Activated CD4-positive, alpha-beta T cell treated with anti-CD3 and anti-CD28 coated beads, Interleukin-2, amount 10 ng/mL, durations not matched to agents 24 days and 14 days (primary cell): ENCODE measurements around the gene GOLGA8S. TPM values are rescaled to one million over a fixed set of nuclear protein-coding genes. Genes with fewer than 3 reads are reported as not detected.
"Not testable (repeated sequence)": the region's sequence is repeated elsewhere in the genome, so short reads cannot be mapped to it uniquely, and the experiment has no call there.

Experiments
- DNase-seq: peaks from one replicate; pipeline ENCODE4 v3.0.0; 2022
- H3K27ac Mint-ChIP-seq: one replicate; pipeline ENCODE4 v1.8.0; 2022; ENCODE audit warnings: mild to moderate bottlenecking, mixed read lengths
- H3K27me3 Mint-ChIP-seq: one replicate; pipeline ENCODE4 v1.8.0; 2022; ENCODE audit warnings: mixed read lengths
- H3K36me3 Mint-ChIP-seq: one replicate; pipeline ENCODE4 v1.8.0; 2022; ENCODE audit warnings: low read depth, mild to moderate bottlenecking, mixed read lengths
- H3K4me1 Mint-ChIP-seq: one replicate; pipeline ENCODE4 v1.8.0; 2021; ENCODE audit warnings: mixed read lengths
- H3K4me3 Mint-ChIP-seq: one replicate; pipeline ENCODE4 v1.8.0; 2022; ENCODE audit warnings: mild to moderate bottlenecking, moderate library complexity, mixed read lengths
- H3K9me3 Mint-ChIP-seq: one replicate; pipeline ENCODE4 v1.8.0; 2021; ENCODE audit warnings: mixed read lengths
- intact Hi-C: fragments of 100-400 bp; cut with micrococcal nuclease; formaldehyde crosslinking; loops from one replicate; pipeline ENCODE4 v1.15.1; 2023
- total RNA-seq: library from RNA; stranded (reverse); gene quantifications from 2 replicates; pipeline ENCODE4 v1.2.3, GENCODE V29; 2022

Gene GOLGA8S
- total RNA-seq, 1 donor from 2014 or later: 0.07 TPM

DNA sequence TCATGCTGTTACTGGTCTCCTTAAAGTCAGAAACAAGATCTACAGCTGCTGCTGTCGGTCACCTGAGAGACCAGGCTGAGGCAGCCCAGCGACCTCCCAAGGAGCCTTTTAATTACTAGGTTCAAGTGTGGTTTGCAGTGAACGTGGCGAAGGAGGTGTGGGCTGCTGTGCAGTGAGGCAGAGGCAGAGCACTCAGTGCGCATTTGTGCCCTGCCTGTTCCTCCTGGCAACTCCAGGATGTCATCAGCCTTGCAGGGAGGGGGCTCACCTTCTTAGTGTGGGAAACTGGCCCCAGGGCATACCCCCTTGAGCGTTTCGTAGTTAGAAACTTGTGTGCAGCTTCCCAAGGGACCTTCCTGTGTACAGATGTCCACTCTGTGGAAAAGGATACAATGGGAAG, 26.6 kb downstream of the GOLGA8S start:
- not testable (repeated sequence) for DNase-seq

DNA sequence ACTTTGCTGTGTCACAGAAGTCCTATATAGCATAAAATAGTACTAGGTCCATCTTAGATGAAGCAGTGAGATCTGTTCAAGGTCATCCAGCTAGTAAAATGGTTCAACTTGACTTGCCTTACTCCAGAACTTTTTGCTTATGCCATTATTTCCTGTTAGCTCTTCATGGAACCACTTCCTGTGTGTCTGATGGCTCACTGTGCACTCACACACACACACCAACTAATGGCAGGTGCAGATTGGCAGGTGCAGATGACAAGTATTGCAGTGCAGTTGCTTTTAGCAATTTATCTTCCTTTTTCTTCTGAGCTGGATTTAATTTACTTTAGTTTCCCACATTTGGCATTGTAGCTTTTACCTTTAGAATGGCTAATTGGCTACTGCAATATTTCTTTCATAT, 29.8 kb downstream of the GOLGA8S start:
- Mint-ChIP-seq H3K27ac (no peak overlapping the region), H3K36me3 (no peaks in the 10 kb centered on the region), H3K27me3 (peaks cover 9% of the 10 kb centered on the region)

More for the DNA sequence above, 26.6 kb downstream of the GOLGA8S start:
- H3K27ac Mint-ChIP-seq, H3K36me3 Mint-ChIP-seq, intact Hi-C loops, H3K4me3 Mint-ChIP-seq, H3K9me3 Mint-ChIP-seq, H3K4me1 Mint-ChIP-seq, H3K27me3 Mint-ChIP-seq: not testable (repeated sequence)

DNA sequence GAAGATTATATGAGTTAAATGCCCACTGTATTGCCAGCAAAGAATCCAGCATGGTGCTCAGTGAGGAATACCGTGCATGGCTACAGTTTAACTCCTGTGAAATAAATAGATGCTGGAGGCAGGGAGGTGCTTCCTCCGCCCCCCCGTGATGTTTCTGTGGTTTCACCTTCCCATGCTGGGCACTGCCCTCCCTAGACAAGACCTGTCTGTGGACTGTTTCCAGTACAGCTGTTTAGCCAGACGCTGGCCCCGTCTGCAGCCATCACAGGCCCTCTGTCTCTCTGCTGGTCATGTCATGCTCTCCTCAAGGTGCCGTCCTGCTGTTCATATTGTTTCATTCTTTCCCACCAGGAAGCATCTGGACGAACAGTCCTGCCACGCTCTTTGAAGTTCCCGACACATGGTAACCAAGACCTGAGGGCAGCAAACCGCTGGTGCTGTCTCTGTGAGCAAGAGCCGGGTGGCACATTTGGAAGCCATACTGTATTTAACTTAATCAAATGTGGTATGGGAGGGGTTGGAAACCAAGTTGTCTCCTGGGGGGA, 31.4 kb downstream of the GOLGA8S start:
- Mint-ChIP-seq H3K27ac (no peak overlapping the region), H3K27me3 (peaks cover 9% of the 10 kb centered on the region), H3K4me1 (no peaks in the 10 kb centered on the region), H3K36me3 (no peaks in the 10 kb centered on the region), H3K9me3 (no peaks in the 10 kb centered on the region), H3K4me3 (no peak overlapping the region)
- intact Hi-C loops: no loop called here
- DNase-seq: no peak

More for the DNA sequence above, 29.8 kb downstream of the GOLGA8S start:
- Mint-ChIP-seq H3K4me3 (no peak overlapping the region), H3K4me1 (no peaks in the 10 kb centered on the region), H3K9me3 (no peaks in the 10 kb centered on the region)
- intact Hi-C loops: no loop called here
- no peak for DNase-seq

DNA sequence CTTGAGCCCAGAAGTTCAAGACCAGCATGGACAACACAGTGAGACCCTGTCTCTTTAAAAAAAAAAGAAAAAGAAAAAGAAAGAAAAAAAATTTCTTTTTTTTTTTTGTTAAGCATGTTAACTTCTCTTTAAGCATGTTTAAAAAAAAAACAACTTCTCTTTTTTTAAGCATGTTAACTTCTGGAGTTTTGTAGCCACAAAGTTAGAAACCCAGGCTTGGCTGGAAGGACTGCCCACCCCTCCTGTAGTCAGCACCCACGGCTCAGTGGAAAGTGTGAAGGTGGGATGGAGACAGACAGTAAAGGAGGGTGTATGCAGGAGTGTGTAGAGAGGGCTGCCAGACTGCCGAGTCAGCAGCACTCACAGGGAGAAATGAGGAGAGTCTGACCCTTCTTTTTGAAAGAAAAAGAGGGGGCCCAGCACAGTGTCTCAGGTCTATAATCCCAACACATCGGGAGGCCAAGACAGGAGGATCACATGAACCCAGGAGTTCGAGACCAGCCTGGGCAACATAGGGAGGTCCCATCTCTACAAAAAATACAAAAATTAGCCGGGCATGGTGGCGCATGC, 33.2 kb downstream of the GOLGA8S start:
- H3K27ac Mint-ChIP-seq: no peak overlapping the region
- H3K27me3 Mint-ChIP-seq: peaks cover 5% of the 10 kb centered on the region
- DNase-seq: no peak
- H3K4me1 Mint-ChIP-seq: no peaks in the 10 kb centered on the region
- H3K4me3 Mint-ChIP-seq: no peak overlapping the region
- no peaks in the 10 kb centered on the region for H3K36me3 Mint-ChIP-seq
- H3K9me3 Mint-ChIP-seq: no peaks in the 10 kb centered on the region
- intact Hi-C loops: no loop called here

DNA sequence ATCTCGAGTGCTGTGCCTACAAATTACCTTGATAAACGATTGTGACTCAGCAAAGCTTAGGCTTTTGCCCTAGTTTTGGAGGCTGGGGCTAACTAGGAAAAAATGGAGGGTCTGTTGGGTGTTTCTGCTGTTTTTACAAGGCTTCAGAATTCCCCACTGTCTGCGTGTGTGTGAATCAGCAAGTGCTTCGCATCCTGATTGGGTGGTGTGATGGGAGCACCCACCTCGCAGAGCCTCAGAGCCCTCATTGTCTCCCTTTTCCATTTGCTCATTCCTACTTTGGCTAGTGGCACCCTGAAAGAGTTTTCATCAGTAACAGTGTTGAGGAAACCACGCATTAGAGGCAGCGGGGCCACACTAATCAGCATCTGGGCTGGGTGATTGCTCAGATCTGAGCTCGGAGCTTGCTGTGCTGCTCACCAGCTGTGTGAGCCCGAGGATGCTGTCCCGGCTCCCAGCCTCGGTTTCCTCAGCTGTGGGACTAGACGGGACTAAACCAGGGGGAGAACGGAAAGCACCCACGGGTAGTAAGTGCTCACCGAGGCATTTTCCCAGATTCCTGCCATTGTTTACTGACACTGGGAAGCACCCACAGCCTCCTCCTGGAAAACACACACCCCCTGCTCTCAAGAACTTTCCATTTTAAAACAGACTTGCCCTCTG, 40.6 kb downstream of the GOLGA8S start:
- Mint-ChIP-seq H3K4me3 (no peak overlapping the region), H3K4me1 (no peaks in the 10 kb centered on the region), H3K27ac (no peak overlapping the region), H3K36me3 (no peaks in the 10 kb centered on the region), H3K9me3 (no peaks in the 10 kb centered on the region), H3K27me3 (no peaks in the 10 kb centered on the region)
- intact Hi-C loops: no loop called here
- DNase-seq: no peak

DNA sequence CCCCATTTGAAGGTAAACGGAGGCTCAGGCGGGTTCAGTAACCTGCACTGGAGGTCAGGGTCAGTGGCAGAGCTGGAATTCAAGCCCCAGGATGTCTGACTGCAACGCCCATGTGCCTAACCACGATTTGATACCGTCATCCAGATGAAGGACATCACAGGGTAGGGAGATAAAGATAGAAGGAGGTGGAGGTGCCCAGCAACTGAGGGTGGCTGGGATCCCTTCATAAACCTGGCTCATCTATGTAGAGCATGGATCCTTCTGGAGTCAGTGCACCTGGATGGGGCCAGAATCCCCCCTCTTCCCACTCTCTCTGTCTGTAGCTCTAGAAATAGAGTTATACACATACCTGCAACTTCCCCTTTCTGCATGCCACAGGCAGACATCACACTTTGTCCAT, 41.3 kb downstream of the GOLGA8S start:
- Mint-ChIP-seq H3K4me3 (no peak overlapping the region), H3K27ac (no peak overlapping the region), H3K27me3 (no peaks in the 10 kb centered on the region), H3K36me3 (no peaks in the 10 kb centered on the region), H3K4me1 (no peaks in the 10 kb centered on the region), H3K9me3 (no peaks in the 10 kb centered on the region)
- intact Hi-C loops: no loop called here
- DNase-seq: no peak

DNA sequence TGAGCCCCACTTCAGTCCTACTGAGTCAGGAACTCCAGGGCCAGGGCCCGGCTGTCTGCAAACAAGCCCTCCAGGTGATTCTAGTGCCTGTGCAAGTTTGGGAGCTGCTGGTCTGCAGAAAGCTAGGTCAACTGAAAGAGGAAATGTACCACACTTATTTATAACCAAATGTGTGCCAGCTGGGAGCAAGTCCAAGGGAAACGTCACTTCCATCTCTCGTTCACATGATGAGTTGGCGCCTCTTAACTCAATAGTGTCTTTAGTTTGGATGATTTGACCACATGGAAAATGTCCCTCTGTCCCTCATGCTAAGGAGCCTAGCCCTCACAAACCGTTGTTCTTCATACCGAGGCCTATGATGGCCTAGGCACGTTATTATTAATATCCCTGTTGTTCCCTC, 43.2 kb downstream of the GOLGA8S start:
- no peaks in the 10 kb centered on the region for H3K4me1 Mint-ChIP-seq
- no peaks in the 10 kb centered on the region for H3K36me3 Mint-ChIP-seq
- no peak overlapping the region for H3K4me3 Mint-ChIP-seq
- H3K27me3 Mint-ChIP-seq: no peaks in the 10 kb centered on the region
- no peak for DNase-seq
- H3K9me3 Mint-ChIP-seq: no peaks in the 10 kb centered on the region
- intact Hi-C loops: no loop called here
- no peak overlapping the region for H3K27ac Mint-ChIP-seq

DNA sequence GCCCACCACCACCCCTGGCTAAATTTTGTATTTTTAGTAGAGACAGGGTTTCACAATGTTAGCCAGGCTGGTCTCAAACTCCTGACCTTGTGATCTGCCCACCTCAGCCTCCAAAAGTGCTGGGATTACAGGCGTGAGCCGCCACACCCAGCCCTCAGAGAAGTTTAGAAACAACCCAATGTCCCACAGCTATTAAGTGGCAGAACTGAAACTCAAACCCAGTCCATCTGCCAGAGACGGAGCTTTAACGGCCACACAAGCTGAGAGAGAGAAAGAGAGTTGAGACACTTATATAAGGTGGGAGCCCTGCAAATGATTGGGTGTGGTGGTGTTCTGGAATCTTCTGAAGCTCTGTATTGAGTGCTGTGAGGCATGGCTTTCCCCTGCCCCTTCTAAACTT, 43.8 kb downstream of the GOLGA8S start:
- H3K4me1 Mint-ChIP-seq, intact Hi-C loops, H3K27me3 Mint-ChIP-seq, H3K4me3 Mint-ChIP-seq, H3K27ac Mint-ChIP-seq, H3K36me3 Mint-ChIP-seq, DNase-seq, H3K9me3 Mint-ChIP-seq: not testable (repeated sequence)

DNA sequence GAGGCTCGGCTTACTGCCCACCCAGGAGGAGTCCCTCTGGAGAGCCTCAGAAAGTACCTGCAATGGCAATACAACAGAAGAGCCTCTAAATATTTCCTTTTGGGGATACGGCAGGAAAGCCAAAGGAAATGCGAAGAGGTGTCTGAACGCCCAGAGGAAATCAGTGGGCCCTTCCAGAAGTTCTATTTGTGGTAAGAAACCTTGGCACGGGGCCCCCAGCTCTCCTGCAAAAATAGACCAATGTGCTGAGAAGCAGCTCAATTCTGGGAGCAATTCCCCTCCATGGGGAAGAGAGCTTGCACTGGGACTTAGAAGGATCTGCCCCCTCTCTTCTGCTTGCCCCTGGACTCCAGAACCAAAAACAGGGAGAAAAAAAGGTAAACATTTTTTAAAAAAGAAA, 44.7 kb downstream of the GOLGA8S start:
- DNase-seq, H3K27ac Mint-ChIP-seq, H3K27me3 Mint-ChIP-seq, H3K9me3 Mint-ChIP-seq, H3K36me3 Mint-ChIP-seq, H3K4me1 Mint-ChIP-seq, intact Hi-C loops, H3K4me3 Mint-ChIP-seq: not testable (repeated sequence)

DNA sequence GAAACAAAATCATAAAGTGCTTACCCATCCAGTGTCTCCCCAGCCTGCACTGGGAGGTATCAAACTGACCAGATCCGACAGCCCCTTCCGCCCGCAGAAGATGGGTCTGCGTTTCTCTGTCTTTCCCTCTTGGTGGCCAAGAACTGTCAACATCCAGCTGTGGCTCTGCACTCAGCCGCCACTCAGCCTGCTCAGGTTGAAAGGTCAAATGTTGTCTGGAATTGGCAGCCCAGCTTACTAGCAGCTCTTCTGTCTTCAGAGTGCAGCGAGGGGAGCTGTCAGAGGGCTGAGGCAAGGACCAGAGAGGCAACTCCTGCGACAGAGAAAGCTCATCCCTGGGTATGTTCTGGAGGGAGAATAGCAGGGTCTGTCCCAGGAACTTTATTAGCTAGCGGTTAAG, 47.1 kb downstream of the GOLGA8S start:
- no peak for DNase-seq
- H3K4me1 Mint-ChIP-seq: no peaks in the 10 kb centered on the region
- no peaks in the 10 kb centered on the region for H3K27me3 Mint-ChIP-seq
- intact Hi-C loops: no loop called here
- H3K27ac Mint-ChIP-seq: no peak overlapping the region
- no peaks in the 10 kb centered on the region for H3K9me3 Mint-ChIP-seq
- H3K4me3 Mint-ChIP-seq: no peak overlapping the region
- no peaks in the 10 kb centered on the region for H3K36me3 Mint-ChIP-seq

DNA sequence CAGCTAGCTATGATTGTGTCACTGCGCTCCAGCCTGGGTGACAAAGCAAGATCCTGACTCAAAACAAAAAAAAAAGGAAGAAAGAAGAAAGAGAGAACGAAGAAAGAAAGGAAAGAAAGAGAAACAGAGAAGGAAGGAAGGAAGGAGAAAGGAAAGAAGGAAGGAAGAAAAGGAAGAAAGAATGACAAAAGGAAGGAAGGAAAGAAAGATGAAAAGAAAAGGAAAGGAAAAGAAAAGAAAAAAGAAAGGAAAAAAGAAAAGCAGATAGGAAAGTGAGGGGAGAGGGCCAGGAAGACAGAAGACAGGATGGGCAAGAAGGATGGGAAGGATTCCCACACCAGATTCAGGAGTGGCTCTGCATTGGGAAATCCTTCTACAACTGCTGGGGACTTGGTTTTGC, 47.6 kb downstream of the GOLGA8S start:
- no peak overlapping the region for H3K4me3 Mint-ChIP-seq
- H3K36me3 Mint-ChIP-seq: no peaks in the 10 kb centered on the region
- peaks cover 4% of the 10 kb centered on the region for H3K9me3 Mint-ChIP-seq
- H3K27ac Mint-ChIP-seq: no peak overlapping the region
- no peaks in the 10 kb centered on the region for H3K27me3 Mint-ChIP-seq
- no peak for DNase-seq
- H3K4me1 Mint-ChIP-seq: no peaks in the 10 kb centered on the region
- intact Hi-C loops: no loop called here

DNA sequence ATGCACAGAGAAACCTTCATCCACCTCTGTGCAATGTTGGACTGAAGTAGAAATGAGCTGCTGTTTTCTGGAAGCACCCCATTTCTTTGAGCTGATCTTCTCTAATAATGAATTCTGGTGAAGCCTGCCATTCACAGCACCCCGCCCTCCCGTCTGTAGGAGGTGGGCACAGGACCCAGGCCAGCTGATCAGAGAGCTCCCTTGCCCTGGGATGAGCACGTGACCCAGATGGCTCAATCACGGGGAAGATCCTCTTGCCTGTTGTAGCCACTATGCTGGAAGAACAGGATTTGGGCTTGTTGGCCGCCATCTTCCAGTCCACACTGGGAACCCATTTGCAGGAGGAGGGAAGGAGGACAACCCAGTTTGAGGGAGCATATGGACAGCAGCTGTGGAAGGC, 48.0 kb downstream of the GOLGA8S start:
- H3K4me3 Mint-ChIP-seq: no peak overlapping the region
- intact Hi-C loops: no loop called here
- no peaks in the 10 kb centered on the region for H3K36me3 Mint-ChIP-seq
- H3K4me1 Mint-ChIP-seq: no peaks in the 10 kb centered on the region
- no peak overlapping the region for H3K27ac Mint-ChIP-seq
- peaks cover 5% of the 10 kb centered on the region for H3K9me3 Mint-ChIP-seq
- no peak for DNase-seq
- H3K27me3 Mint-ChIP-seq: no peaks in the 10 kb centered on the region

DNA sequence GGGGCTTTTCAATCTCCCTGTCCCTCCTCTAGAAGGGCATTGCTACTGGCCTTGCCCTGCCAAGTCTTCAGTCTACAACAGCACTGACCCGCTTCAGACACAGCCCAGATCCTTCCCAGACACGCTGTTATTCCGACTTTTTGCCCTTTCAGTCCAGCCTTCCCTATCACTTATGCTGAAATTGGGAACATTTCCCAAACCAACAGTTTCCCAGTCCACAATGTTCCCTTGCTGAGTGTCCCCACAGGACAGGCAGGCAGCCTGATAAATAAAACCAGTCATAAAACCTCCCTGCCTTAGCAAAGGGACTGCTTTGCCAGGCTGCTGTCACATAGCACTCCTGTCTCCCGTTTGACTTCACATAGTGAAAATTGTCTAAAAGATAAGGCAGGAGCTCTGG, 49.0 kb downstream of the GOLGA8S start:
- intact Hi-C loops: no loop called here

DNA sequence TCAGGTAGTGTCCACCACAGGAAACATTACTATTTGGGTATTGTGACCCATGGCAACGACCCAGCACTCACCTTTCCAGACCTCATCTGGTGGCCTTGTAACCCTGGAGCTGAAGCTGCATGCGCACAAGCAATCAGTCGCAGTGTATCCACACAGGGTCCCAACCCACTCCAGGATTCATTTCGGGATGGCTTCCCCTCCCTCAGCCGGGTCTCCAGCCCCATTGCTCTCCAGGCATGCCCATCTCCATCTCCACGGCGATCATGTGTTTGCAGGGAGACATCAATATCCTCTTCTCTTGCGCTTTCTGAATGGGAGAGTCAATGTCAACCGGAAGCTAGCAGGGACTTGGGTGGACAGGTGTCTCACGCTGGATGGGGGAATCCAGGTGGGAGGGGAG, 57.3 kb downstream of the GOLGA8S start:
- peaks cover 4% of the 10 kb centered on the region for H3K9me3 Mint-ChIP-seq
- DNase-seq: no peak
- no peaks in the 10 kb centered on the region for H3K27me3 Mint-ChIP-seq
- H3K36me3 Mint-ChIP-seq: no peaks in the 10 kb centered on the region
- no peak overlapping the region for H3K27ac Mint-ChIP-seq
- intact Hi-C loops: no loop called here
- no peaks in the 10 kb centered on the region for H3K4me1 Mint-ChIP-seq
- H3K4me3 Mint-ChIP-seq: no peak overlapping the region

More for the DNA sequence above, 49.0 kb downstream of the GOLGA8S start:
- H3K27me3 Mint-ChIP-seq: no peaks in the 10 kb centered on the region
- peaks cover 5% of the 10 kb centered on the region for H3K9me3 Mint-ChIP-seq
- DNase-seq: no peak
- no peaks in the 10 kb centered on the region for H3K4me1 Mint-ChIP-seq
- H3K36me3 Mint-ChIP-seq: no peaks in the 10 kb centered on the region
- H3K27ac Mint-ChIP-seq: no peak overlapping the region
- H3K4me3 Mint-ChIP-seq: no peak overlapping the region
